Measurements from ENCODE around the gene ABLIM1. TPM values are rescaled to one million over a fixed set of nuclear protein-coding genes. Genes with fewer than 3 reads are reported as not detected.

Gene ABLIM1
- total and polyA plus RNA-seq, 2 experiments from 2014 or later = 21.9 to 45.1 TPM

DNA sequence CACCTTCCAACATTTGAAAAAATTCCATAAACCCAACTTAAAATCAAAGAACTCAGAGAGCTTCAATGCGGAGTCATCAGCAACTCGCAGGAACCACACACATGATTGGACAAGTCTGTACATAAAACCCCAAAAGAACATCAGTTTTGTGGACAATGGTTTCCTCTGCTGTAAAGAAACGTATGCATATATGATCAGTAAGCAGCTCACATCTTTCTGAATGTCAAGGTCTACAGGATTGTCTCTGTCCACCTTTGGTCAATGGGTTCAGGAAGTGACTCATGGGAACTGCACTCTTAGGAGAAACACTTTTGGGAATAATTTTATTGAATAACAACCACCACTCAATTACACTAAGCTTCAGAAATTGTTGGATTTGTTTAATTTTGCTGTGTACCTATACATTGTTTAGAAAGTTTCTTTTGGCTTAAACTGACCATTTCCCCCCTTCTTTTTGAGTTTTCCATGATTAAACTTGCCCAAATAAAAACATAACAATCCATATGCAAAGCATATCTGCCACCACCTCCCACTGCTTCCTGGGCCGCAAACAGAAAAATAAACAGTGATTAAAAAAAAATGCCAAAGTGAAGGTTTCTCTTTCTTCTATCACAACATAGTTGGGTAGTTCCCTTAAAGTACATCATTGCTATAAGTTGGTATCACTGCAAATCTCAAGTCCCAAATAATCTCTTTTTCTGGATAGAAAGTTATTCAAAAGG lies 226.5 kb downstream of the ABLIM1 start:
- Histone ChIP-seq H3K9me2 (ENCODE audit: insufficient read depth) (no peaks in the 10 kb centered on the region; the same call in 1 of the 2 replicates), H3K79me2 (replicated peaks; ENCODE audit: insufficient read depth) (no peaks in the 10 kb centered on the region), H4K20me1 (replicated peaks; ENCODE audit: insufficient read depth) (no peaks in the 10 kb centered on the region), H3K36me3 (ENCODE audit: insufficient read depth) (peaks cover 9% of the 10 kb centered on the region; the same call in 1 of the 2 replicates), H3K27me3 (ENCODE audit: insufficient read depth) (no peaks in the 10 kb centered on the region), H2AFZ (no peak overlapping the region), H3K4me1 (ENCODE audit: insufficient read depth) (no peaks in the 10 kb centered on the region), H3F3A (replicated peaks; ENCODE audit: low read depth) (no peaks in the 10 kb centered on the region), H3K27ac (ENCODE audit: low read depth) (no peak overlapping the region), H3K4me3 (no peak overlapping the region), H3K4me2 (no peak overlapping the region)
- no peak overlapping the region for H3K4me3 Mint-ChIP-seq
- ATAC-seq (no peak), DNase-seq (ENCODE audit: low spot score) (no peak)
- H3K27ac Mint-ChIP-seq = no peak overlapping the region
- no peaks in the 10 kb centered on the region for H3K9me3 Mint-ChIP-seq
- peaks cover 4% of the 10 kb centered on the region for H3K27me3 Mint-ChIP-seq (ENCODE audit: insufficient read depth, low read depth, poor library complexity)
- no peak for TF ChIP-seq EZH2 (IDR thresholded peaks at IDR 0.05; ENCODE audit: low read depth, unreplicated experiment)
- TF ChIP-seq CREB1 (CRISPR knock-in tag; IDR thresholded peaks at IDR 0.05; ENCODE audit: low read depth) = no peak
- TF ChIP-seq EZH2phosphoT487 (IDR thresholded peaks at IDR 0.05; ENCODE audit: unreplicated experiment) = no peak
- no peak for TF ChIP-seq NANOG (IDR thresholded peaks at IDR 0.05; ENCODE audit: borderline replicate concordance)
- no peak for TF ChIP-seq ZNF331 (CRISPR knock-in tag; IDR thresholded peaks at IDR 0.05; ENCODE audit: low read depth)
- TF ChIP-seq, protein P1, sequence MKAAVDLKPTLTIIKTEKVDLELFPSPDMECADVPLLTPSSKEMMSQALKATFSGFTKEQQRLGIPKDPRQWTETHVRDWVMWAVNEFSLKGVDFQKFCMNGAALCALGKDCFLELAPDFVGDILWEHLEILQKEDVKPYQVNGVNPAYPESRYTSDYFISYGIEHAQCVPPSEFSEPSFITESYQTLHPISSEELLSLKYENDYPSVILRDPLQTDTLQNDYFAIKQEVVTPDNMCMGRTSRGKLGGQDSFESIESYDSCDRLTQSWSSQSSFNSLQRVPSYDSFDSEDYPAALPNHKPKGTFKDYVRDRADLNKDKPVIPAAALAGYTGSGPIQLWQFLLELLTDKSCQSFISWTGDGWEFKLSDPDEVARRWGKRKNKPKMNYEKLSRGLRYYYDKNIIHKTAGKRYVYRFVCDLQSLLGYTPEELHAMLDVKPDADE (IDR thresholded peaks at IDR 0.05) = no peak
- TF ChIP-seq ZNF114 (CRISPR knock-in tag; IDR thresholded peaks at IDR 0.05) = no peak
- TF ChIP-seq, protein P2, sequence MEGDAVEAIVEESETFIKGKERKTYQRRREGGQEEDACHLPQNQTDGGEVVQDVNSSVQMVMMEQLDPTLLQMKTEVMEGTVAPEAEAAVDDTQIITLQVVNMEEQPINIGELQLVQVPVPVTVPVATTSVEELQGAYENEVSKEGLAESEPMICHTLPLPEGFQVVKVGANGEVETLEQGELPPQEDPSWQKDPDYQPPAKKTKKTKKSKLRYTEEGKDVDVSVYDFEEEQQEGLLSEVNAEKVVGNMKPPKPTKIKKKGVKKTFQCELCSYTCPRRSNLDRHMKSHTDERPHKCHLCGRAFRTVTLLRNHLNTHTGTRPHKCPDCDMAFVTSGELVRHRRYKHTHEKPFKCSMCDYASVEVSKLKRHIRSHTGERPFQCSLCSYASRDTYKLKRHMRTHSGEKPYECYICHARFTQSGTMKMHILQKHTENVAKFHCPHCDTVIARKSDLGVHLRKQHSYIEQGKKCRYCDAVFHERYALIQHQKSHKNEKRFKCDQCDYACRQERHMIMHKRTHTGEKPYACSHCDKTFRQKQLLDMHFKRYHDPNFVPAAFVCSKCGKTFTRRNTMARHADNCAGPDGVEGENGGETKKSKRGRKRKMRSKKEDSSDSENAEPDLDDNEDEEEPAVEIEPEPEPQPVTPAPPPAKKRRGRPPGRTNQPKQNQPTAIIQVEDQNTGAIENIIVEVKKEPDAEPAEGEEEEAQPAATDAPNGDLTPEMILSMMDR (conservative IDR thresholded peaks at IDR 0.05; ENCODE audit: low read depth in 2 of 2) = no peak
- TF ChIP-seq, protein P3, sequence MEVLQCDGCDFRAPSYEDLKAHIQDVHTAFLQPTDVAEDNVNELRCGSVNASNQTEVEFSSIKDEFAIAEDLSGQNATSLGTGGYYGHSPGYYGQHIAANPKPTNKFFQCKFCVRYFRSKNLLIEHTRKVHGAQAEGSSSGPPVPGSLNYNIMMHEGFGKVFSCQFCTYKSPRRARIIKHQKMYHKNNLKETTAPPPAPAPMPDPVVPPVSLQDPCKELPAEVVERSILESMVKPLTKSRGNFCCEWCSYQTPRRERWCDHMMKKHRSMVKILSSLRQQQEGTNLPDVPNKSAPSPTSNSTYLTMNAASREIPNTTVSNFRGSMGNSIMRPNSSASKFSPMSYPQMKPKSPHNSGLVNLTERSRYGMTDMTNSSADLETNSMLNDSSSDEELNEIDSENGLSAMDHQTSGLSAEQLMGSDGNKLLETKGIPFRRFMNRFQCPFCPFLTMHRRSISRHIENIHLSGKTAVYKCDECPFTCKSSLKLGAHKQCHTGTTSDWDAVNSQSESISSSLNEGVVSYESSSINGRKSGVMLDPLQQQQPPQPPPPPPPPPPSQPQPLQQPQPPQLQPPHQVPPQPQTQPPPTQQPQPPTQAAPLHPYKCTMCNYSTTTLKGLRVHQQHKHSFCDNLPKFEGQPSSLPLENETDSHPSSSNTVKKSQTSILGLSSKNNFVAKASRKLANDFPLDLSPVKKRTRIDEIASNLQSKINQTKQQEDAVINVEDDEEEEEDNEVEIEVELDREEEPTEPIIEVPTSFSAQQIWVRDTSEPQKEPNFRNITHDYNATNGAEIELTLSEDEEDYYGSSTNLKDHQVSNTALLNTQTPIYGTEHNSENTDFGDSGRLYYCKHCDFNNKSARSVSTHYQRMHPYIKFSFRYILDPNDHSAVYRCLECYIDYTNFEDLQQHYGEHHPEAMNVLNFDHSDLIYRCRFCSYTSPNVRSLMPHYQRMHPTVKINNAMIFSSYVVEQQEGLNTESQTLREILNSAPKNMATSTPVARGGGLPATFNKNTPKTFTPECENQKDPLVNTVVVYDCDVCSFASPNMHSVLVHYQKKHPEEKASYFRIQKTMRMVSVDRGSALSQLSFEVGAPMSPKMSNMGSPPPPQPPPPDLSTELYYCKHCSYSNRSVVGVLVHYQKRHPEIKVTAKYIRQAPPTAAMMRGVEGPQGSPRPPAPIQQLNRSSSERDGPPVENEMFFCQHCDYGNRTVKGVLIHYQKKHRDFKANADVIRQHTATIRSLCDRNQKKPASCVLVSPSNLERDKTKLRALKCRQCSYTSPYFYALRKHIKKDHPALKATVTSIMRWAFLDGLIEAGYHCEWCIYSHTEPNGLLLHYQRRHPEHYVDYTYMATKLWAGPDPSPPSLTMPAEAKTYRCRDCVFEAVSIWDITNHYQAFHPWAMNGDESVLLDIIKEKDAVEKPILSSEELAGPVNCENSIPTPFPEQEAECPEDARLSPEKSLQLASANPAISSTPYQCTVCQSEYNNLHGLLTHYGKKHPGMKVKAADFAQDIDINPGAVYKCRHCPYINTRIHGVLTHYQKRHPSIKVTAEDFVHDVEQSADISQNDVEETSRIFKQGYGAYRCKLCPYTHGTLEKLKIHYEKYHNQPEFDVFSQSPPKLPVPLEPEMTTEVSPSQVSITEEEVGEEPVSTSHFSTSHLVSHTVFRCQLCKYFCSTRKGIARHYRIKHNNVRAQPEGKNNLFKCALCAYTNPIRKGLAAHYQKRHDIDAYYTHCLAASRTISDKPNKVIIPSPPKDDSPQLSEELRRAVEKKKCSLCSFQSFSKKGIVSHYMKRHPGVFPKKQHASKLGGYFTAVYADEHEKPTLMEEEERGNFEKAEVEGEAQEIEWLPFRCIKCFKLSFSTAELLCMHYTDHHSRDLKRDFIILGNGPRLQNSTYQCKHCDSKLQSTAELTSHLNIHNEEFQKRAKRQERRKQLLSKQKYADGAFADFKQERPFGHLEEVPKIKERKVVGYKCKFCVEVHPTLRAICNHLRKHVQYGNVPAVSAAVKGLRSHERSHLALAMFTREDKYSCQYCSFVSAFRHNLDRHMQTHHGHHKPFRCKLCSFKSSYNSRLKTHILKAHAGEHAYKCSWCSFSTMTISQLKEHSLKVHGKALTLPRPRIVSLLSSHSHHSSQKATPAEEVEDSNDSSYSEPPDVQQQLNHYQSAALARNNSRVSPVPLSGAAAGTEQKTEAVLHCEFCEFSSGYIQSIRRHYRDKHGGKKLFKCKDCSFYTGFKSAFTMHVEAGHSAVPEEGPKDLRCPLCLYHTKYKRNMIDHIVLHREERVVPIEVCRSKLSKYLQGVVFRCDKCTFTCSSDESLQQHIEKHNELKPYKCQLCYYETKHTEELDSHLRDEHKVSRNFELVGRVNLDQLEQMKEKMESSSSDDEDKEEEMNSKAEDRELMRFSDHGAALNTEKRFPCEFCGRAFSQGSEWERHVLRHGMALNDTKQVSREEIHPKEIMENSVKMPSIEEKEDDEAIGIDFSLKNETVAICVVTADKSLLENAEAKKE (CRISPR knock-in tag; IDR thresholded peaks at IDR 0.05) = no peak
- no peak for TF ChIP-seq JUNB (IDR thresholded peaks at IDR 0.05; ENCODE audit: unreplicated experiment)
- no peak for TF ChIP-seq STAT1 (IDR thresholded peaks at IDR 0.05; ENCODE audit: unreplicated experiment)
- TF ChIP-seq, protein P4, sequence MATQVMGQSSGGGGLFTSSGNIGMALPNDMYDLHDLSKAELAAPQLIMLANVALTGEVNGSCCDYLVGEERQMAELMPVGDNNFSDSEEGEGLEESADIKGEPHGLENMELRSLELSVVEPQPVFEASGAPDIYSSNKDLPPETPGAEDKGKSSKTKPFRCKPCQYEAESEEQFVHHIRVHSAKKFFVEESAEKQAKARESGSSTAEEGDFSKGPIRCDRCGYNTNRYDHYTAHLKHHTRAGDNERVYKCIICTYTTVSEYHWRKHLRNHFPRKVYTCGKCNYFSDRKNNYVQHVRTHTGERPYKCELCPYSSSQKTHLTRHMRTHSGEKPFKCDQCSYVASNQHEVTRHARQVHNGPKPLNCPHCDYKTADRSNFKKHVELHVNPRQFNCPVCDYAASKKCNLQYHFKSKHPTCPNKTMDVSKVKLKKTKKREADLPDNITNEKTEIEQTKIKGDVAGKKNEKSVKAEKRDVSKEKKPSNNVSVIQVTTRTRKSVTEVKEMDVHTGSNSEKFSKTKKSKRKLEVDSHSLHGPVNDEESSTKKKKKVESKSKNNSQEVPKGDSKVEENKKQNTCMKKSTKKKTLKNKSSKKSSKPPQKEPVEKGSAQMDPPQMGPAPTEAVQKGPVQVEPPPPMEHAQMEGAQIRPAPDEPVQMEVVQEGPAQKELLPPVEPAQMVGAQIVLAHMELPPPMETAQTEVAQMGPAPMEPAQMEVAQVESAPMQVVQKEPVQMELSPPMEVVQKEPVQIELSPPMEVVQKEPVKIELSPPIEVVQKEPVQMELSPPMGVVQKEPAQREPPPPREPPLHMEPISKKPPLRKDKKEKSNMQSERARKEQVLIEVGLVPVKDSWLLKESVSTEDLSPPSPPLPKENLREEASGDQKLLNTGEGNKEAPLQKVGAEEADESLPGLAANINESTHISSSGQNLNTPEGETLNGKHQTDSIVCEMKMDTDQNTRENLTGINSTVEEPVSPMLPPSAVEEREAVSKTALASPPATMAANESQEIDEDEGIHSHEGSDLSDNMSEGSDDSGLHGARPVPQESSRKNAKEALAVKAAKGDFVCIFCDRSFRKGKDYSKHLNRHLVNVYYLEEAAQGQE (IDR thresholded peaks at IDR 0.05; ENCODE audit: unreplicated experiment) = no peak
- no peak for TF ChIP-seq POLR2AphosphoS5 (IDR thresholded peaks at IDR 0.05; ENCODE audit: low read depth)
- H3K36me3 Mint-ChIP-seq (ENCODE audit: low read depth) = peaks cover 6% of the 10 kb centered on the region; the same call in 2 of the 3 replicates
- H3K4me1 Mint-ChIP-seq = peaks cover 3% of the 10 kb centered on the region; the same call in 2 of the 3 replicates
